SK-N-SH treated with all-trans-retinoic acid at 6 μM for 48 hours (cell line): ENCODE data around the gene NATD1.

Experiments
- ATAC-seq: fragments of 200-7000 bp; cut with Tn5 transposase; 3 replicates; pipeline ENCODE4 v1.9.1; 2020; ENCODE audit warnings: mild to moderate bottlenecking, moderate library complexity
- ARNTL ChIP-seq: fragments of 450-650 bp; formaldehyde crosslinking; IDR thresholded peaks from 2 replicates; pipeline ENCODE4 v1.5.0; 2020; ENCODE audit warnings: low read depth, mild to moderate bottlenecking, moderate library complexity, borderline replicate concordance
- BACH2 ChIP-seq: fragments of 250-450 bp; sonication (Bioruptor Pico); IDR thresholded peaks from 2 replicates; pipeline ENCODE4 v1.9.0; 2021; ENCODE audit warnings: mild to moderate bottlenecking, borderline replicate concordance
- CREB5 ChIP-seq: fragments of 250-450 bp; sonication (Bioruptor Pico); IDR thresholded peaks from 2 replicates; pipeline ENCODE4 v1.5.1; 2020; ENCODE audit warnings: low read depth, mild to moderate bottlenecking, moderate library complexity
- CSDC2 ChIP-seq: fragments of 250-450 bp; sonication (Bioruptor Pico); IDR thresholded peaks from 2 replicates; pipeline ENCODE4 v1.5.0; 2020; ENCODE audit warnings: mild to moderate bottlenecking, moderate library complexity
- CSRNP3 ChIP-seq: fragments of 250-450 bp; sonication (Bioruptor Pico); IDR thresholded peaks from 2 replicates; pipeline ENCODE4 v1.5.1; 2021; ENCODE audit warnings: mild to moderate bottlenecking, moderate library complexity
- ESRRG ChIP-seq: fragments of 250-450 bp; sonication (Bioruptor Pico); IDR thresholded peaks from 2 replicates; pipeline ENCODE4 v1.6.1; 2021; ENCODE audit warnings: mild to moderate bottlenecking
- ISL1 ChIP-seq: fragments of 250-450 bp; sonication (Bioruptor Pico); IDR thresholded peaks from 2 replicates; pipeline ENCODE4 v2.1.2; 2022; ENCODE audit warnings: mild to moderate bottlenecking, moderate library complexity
- PATZ1 ChIP-seq: fragments of 250-450 bp; sonication (Bioruptor Pico); IDR thresholded peaks from 2 replicates; pipeline ENCODE4 v1.8.0; 2020; ENCODE audit warnings: mild to moderate bottlenecking, moderate library complexity, borderline replicate concordance
- POU6F1 ChIP-seq: fragments of 250-450 bp; sonication (Bioruptor Pico); IDR thresholded peaks from 2 replicates; pipeline ENCODE4 v1.8.0; 2021; ENCODE audit warnings: low read depth, mild to moderate bottlenecking, moderate library complexity, borderline replicate concordance
- PPARA ChIP-seq: fragments of 250-450 bp; sonication (Bioruptor Pico); IDR thresholded peaks from 2 replicates; pipeline ENCODE4 v1.5.0; 2020; ENCODE audit warnings: mild to moderate bottlenecking, borderline replicate concordance
- RARB ChIP-seq: fragments of 250-450 bp; sonication (Bioruptor Pico); IDR thresholded peaks from 2 replicates; pipeline ENCODE4 v1.8.0; 2021; ENCODE audit warnings: mild to moderate bottlenecking, moderate library complexity
- SNAI2 ChIP-seq: fragments of 250-450 bp; sonication (Bioruptor Pico); IDR thresholded peaks from 2 replicates; pipeline ENCODE4 v1.5.0; 2020; ENCODE audit warnings: mild to moderate bottlenecking, moderate library complexity
- TCF4 ChIP-seq: fragments of 250-450 bp; sonication (Bioruptor Pico); IDR thresholded peaks from 2 replicates; pipeline ENCODE4 v1.8.0; 2021; ENCODE audit warnings: mild to moderate bottlenecking, moderate library complexity, borderline replicate concordance
- TOX ChIP-seq: fragments of 250-450 bp; sonication (Bioruptor Pico); IDR thresholded peaks from 2 replicates; pipeline ENCODE4 v1.8.0; 2021; ENCODE audit warnings: mild to moderate bottlenecking, moderate library complexity, borderline replicate concordance
- TSHZ2 ChIP-seq: fragments of 250-450 bp; sonication (Bioruptor Pico); IDR thresholded peaks from 2 replicates; pipeline ENCODE4 v1.5.0; 2020; ENCODE audit warnings: mild to moderate bottlenecking, moderate library complexity
- ZC3H10 ChIP-seq: fragments of 250-450 bp; sonication (Bioruptor Pico); IDR thresholded peaks from 2 replicates; pipeline ENCODE4 v1.5.1; 2021; ENCODE audit warnings: mild to moderate bottlenecking, moderate library complexity
- ZFP30 ChIP-seq: fragments of 450-650 bp; formaldehyde crosslinking; IDR thresholded peaks from 2 replicates; pipeline ENCODE4 v1.5.0; 2022; ENCODE audit warnings: mild to moderate bottlenecking, moderate library complexity
- ZNF565 ChIP-seq: fragments of 450-650 bp; formaldehyde crosslinking; conservative IDR thresholded peaks from 2 replicates; pipeline ENCODE4 v1.5.0; 2020; ENCODE audit warnings: low read depth, mild to moderate bottlenecking, moderate library complexity
- ZNF70 ChIP-seq: fragments of 450-650 bp; formaldehyde crosslinking; IDR thresholded peaks from 2 replicates; pipeline ENCODE4 v1.5.0; 2020; ENCODE audit warnings: mild to moderate bottlenecking, moderate library complexity
- ZNF8 ChIP-seq: fragments of 450-650 bp; formaldehyde crosslinking; IDR thresholded peaks from 2 replicates; pipeline ENCODE4 v1.5.0; 2020; ENCODE audit warnings: mild to moderate bottlenecking, moderate library complexity

Gene NATD1

GRCh38 chr17:21201874-21202273, 51.3 kb downstream of the NATD1 start:
- no peak for ATAC-seq
- no peak for TF ChIP-seq TSHZ2 (CRISPR knock-in tag)
- TF ChIP-seq ARNTL (CRISPR knock-in tag) = no peak
- no peak for TF ChIP-seq ZNF70 (CRISPR knock-in tag)
- TF ChIP-seq CREB5 (CRISPR knock-in tag) = no peak
- TF ChIP-seq TOX = no peak
- no peak for TF ChIP-seq CSRNP3 (CRISPR knock-in tag)
- TF ChIP-seq TCF4 = no peak
- TF ChIP-seq CSDC2 (CRISPR knock-in tag) = no peak
- TF ChIP-seq ISL1 (CRISPR knock-in tag) = no peak
- no peak for TF ChIP-seq PPARA

GRCh38 chr17:21201298-21201595, 52.0 kb downstream of the NATD1 start:
- TF ChIP-seq TCF4 (0 out of 2 replicates have a peak, but pooled peaks have one; percentile 31), SNAI2 (CRISPR knock-in tag) (no peak), ZFP30 (CRISPR knock-in tag) (no peak), RARB (no peak), TOX (no peak), CSDC2 (CRISPR knock-in tag) (no peak)
- no peak for ATAC-seq

- ATAC-seq = no peak
- TF ChIP-seq POU6F1 (CRISPR knock-in tag) (no peak), CSDC2 (CRISPR knock-in tag) (no peak), PPARA (no peak), RARB (no peak), ISL1 (CRISPR knock-in tag) (no peak), TCF4 (no peak), TOX (no peak), ZNF565 (CRISPR knock-in tag) (no peak), ESRRG (no peak), ARNTL (CRISPR knock-in tag) (no peak), BACH2 (CRISPR knock-in tag) (no peak), PATZ1 (CRISPR knock-in tag) (no peak), ZNF8 (no peak), CREB5 (CRISPR knock-in tag) (no peak), ZC3H10 (CRISPR knock-in tag) (no peak)
These were observed 52.5 kb downstream of the NATD1 start for GRCh38 chr17:21200590-21201297.
